HL-60 (cell line): ENCODE measurements around the gene ZBTB3. TPM values are rescaled to one million over a fixed set of nuclear protein-coding genes. Genes with fewer than 3 reads are reported as not detected.

Experiments
- DNase-seq, 2 experiments: peaks; one replicate each; pipeline ENCODE4 v3.0.0-alpha.2; 2010 to 2020; ENCODE audit warnings: low read depth in 1 of 2, low spot score in 1 of 2
- H3K27ac ChIP-seq: fragments of 250-450 bp; sonication (Bioruptor Pico); replicated peaks from 2 replicates; pipeline ENCODE4 v1.5.1; 2020; ENCODE audit warnings: mild to moderate bottlenecking, moderate library complexity
- H3K27me3 ChIP-seq: fragments of 250-450 bp; sonication (Bioruptor Pico); 2 replicates; pipeline ENCODE4 v1.5.1; 2021; ENCODE audit warnings: mild to moderate bottlenecking, moderate library complexity; ENCODE audit not compliant: insufficient read depth, poor library complexity, severe bottlenecking
- H3K4me3 ChIP-seq: replicated peaks from 2 replicates; pipeline ENCODE4 v1.5.1; 2011; ENCODE audit warnings: mild to moderate bottlenecking, control low read depth, low read length; ENCODE audit not compliant: insufficient read depth
- GABPA ChIP-seq: IDR thresholded peaks from 2 replicates; pipeline ENCODE4 v1.6.1; 2012; ENCODE audit warnings: low read depth
- POLR2AphosphoS5 ChIP-seq: IDR thresholded peaks from 2 replicates; pipeline ENCODE4 v1.6.1; 2012; ENCODE audit warnings: low read depth
- SPI1 ChIP-seq: IDR thresholded peaks from 2 replicates; pipeline ENCODE4 v1.6.1; 2012; ENCODE audit warnings: low read depth, mild to moderate bottlenecking, borderline replicate concordance
- microRNA-seq: library from miRNA; unstranded; fragments of <30 nt; microRNA quantifications from one replicate; pipeline ENCODE4, GENCODE V29; 2018
- TF ChIP-seq, protein P1 (sequence below): IDR thresholded peaks from one replicate; pipeline ENCODE4 v1.5.1; 2011; ENCODE audit warnings: low read length, control low read depth, inconsistent platforms; ENCODE audit not compliant: insufficient read depth
- TF ChIP-seq, protein P2 (sequence below): IDR thresholded peaks from 2 replicates; pipeline ENCODE4 v1.6.1; 2012; ENCODE audit warnings: low read depth; ENCODE audit not compliant: insufficient replicate concordance

ZBTB3 gene

DNA sequence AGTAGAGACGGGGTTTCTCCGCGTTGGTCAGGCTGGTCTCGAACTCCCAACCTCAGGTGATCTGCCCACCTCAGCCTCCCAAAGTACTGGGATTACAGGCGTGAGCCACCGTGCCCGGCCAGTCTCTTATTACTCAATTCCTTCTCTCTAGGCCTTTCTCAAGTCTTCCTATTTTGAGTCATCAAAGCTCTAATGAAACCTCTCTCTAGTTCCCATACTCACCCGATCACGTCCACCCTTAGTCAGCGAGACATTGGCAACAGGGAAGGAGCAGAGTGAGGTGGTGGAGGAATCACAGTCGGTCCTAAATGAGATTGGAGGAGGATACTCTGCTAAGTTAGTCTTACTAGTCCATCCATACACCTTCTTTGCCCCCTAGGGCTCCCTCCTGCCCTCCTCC lies 51.7 kb downstream of the ZBTB3 start:
- no peaks in the 10 kb centered on the region for H3K27me3 ChIP-seq
- DNase-seq, result no peak
- TF ChIP-seq SPI1 (no peak), GABPA (no peak), POLR2AphosphoS5 (no peak)
- TF ChIP-seq, protein P1, sequence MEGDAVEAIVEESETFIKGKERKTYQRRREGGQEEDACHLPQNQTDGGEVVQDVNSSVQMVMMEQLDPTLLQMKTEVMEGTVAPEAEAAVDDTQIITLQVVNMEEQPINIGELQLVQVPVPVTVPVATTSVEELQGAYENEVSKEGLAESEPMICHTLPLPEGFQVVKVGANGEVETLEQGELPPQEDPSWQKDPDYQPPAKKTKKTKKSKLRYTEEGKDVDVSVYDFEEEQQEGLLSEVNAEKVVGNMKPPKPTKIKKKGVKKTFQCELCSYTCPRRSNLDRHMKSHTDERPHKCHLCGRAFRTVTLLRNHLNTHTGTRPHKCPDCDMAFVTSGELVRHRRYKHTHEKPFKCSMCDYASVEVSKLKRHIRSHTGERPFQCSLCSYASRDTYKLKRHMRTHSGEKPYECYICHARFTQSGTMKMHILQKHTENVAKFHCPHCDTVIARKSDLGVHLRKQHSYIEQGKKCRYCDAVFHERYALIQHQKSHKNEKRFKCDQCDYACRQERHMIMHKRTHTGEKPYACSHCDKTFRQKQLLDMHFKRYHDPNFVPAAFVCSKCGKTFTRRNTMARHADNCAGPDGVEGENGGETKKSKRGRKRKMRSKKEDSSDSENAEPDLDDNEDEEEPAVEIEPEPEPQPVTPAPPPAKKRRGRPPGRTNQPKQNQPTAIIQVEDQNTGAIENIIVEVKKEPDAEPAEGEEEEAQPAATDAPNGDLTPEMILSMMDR, result no peak
- TF ChIP-seq, protein P2, sequence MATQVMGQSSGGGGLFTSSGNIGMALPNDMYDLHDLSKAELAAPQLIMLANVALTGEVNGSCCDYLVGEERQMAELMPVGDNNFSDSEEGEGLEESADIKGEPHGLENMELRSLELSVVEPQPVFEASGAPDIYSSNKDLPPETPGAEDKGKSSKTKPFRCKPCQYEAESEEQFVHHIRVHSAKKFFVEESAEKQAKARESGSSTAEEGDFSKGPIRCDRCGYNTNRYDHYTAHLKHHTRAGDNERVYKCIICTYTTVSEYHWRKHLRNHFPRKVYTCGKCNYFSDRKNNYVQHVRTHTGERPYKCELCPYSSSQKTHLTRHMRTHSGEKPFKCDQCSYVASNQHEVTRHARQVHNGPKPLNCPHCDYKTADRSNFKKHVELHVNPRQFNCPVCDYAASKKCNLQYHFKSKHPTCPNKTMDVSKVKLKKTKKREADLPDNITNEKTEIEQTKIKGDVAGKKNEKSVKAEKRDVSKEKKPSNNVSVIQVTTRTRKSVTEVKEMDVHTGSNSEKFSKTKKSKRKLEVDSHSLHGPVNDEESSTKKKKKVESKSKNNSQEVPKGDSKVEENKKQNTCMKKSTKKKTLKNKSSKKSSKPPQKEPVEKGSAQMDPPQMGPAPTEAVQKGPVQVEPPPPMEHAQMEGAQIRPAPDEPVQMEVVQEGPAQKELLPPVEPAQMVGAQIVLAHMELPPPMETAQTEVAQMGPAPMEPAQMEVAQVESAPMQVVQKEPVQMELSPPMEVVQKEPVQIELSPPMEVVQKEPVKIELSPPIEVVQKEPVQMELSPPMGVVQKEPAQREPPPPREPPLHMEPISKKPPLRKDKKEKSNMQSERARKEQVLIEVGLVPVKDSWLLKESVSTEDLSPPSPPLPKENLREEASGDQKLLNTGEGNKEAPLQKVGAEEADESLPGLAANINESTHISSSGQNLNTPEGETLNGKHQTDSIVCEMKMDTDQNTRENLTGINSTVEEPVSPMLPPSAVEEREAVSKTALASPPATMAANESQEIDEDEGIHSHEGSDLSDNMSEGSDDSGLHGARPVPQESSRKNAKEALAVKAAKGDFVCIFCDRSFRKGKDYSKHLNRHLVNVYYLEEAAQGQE, result no peak
- H3K27ac ChIP-seq, result no peak overlapping the region
- no peak overlapping the region for H3K4me3 ChIP-seq

Small RNAs within 50 kb of the gene (microRNA-seq; reads per million reads assigned to microRNA genes)
- gene MIR6514 (1.5 reads per million), gene MIR6748 (not detected)
